ENCODE data around the gene CCM2. TPM values are rescaled to one million over a fixed set of nuclear protein-coding genes. Genes with fewer than 3 reads are reported as not detected.

Gene CCM2
- total RNA-seq, 1 donor from 2014 or later, result 89.0 TPM

GRCh38 chr7:45080958-45081669, 81.1 kb downstream of the CCM2 start:
- H3K36me3 Mint-ChIP-seq (ENCODE audit: low read depth), result peaks cover 14% of the 10 kb centered on the region
- no peaks in the 10 kb centered on the region for H3K9me3 Mint-ChIP-seq
- H3K4me3 Mint-ChIP-seq, result no peak overlapping the region
- ChIA-PET CTCF (no interaction called here), POLR2A (interaction anchor here (0.6 to 0.8 kb wide), 2 partner anchors 30 to 82 kb away, joined by 3 to 5 read pairs; partner anchors contain the start of gene TBRG4)
- no peaks in the 10 kb centered on the region for H3K27me3 Mint-ChIP-seq
- DNase-seq, result no peak
- no peak overlapping the region for H3K27ac Mint-ChIP-seq
- ATAC-seq (ENCODE audit: low read depth), result no peak
- intact Hi-C loops (cut with micrococcal nuclease), result no loop called here
- no peak for TF ChIP-seq CTCF (IDR thresholded peaks at IDR 0.05)
- H3K4me1 Mint-ChIP-seq, result no peaks in the 10 kb centered on the region

GRCh38 chr7:45081670-45081974, 81.6 kb downstream of the CCM2 start:
- DNase-seq (no peak), ATAC-seq (ENCODE audit: low read depth) (no peak)
- H3K36me3 Mint-ChIP-seq (ENCODE audit: low read depth), result peaks cover 9% of the 10 kb centered on the region
- H3K9me3 Mint-ChIP-seq, result no peaks in the 10 kb centered on the region
- H3K27me3 Mint-ChIP-seq, result no peaks in the 10 kb centered on the region
- no peak for TF ChIP-seq CTCF (IDR thresholded peaks at IDR 0.05)
- no peaks in the 10 kb centered on the region for H3K4me1 Mint-ChIP-seq
- no peak overlapping the region for H3K27ac Mint-ChIP-seq
- no peak overlapping the region for H3K4me3 Mint-ChIP-seq
- ChIA-PET POLR2A (interaction anchor here (0.6 kb wide), 1 partner anchor 83 kb away, joined by 3 read pairs; no protein-coding TSS in a partner anchor), CTCF (no interaction called here)
- intact Hi-C loops (cut with micrococcal nuclease), result no loop called here

- Mint-ChIP-seq H3K27ac (no peak overlapping the region), H3K36me3 (ENCODE audit: low read depth) (peaks cover 3% of the 10 kb centered on the region), H3K4me1 (no peaks in the 10 kb centered on the region), H3K27me3 (no peaks in the 10 kb centered on the region), H3K9me3 (no peaks in the 10 kb centered on the region), H3K4me3 (no peak overlapping the region)
- ChIA-PET CTCF (no interaction called here), POLR2A (no interaction called here)
- ATAC-seq (ENCODE audit: low read depth) (no peak), DNase-seq (no peak)
- intact Hi-C loops (cut with micrococcal nuclease), result no loop called here
- no peak for TF ChIP-seq CTCF (IDR thresholded peaks at IDR 0.05)
These were observed 82.2 kb downstream of the CCM2 start for GRCh38 chr7:45082031-45082830.

- POLR2A ChIA-PET, result no interaction called here
- DNase-seq, result no peak
- no peak overlapping the region for H3K27ac Mint-ChIP-seq
These were observed 82.9 kb downstream of the CCM2 start for GRCh38 chr7:45082831-45083331.

More at GRCh38 chr7:45082831-45083331, 82.9 kb downstream of the CCM2 start:
- Mint-ChIP-seq H3K9me3 (no peaks in the 10 kb centered on the region), H3K4me3 (no peak overlapping the region), H3K27me3 (peaks cover under 1% of the 10 kb centered on the region), H3K36me3 (ENCODE audit: low read depth) (peaks cover under 1% of the 10 kb centered on the region), H3K4me1 (no peaks in the 10 kb centered on the region)
- CTCF ChIA-PET, result no interaction called here
- no peak for TF ChIP-seq CTCF (IDR thresholded peaks at IDR 0.05)
- intact Hi-C loops (cut with micrococcal nuclease), result no loop called here
- ATAC-seq (ENCODE audit: low read depth), result no peak

Measured in activated B cell treated with CpG ODN at 0.5 μM for 24 hours (primary cell).